ENCODE results near the gene ACAD9. TPM values are rescaled to one million over a fixed set of nuclear protein-coding genes. Genes with fewer than 3 reads are reported as not detected.
"Not testable (repeated sequence)": the region's sequence is repeated elsewhere in the genome, so short reads cannot be mapped to it uniquely, and the experiment has no call there.

The ACAD9 gene
- total and polyA plus RNA-seq, 12 donors, result 20.8 to 45.9 (median 37.2) TPM

GRCh38 chr3:128861491-128861890 lies 17.9 kb upstream of the ACAD9 start:
- Histone ChIP-seq H3K4me3 (no peak overlapping the region), H3K4me1 (peaks cover 0 to 18% (median 12%) of the 10 kb centered on the region in 9 donors), H3K27ac (no peak overlapping the region), H3K27me3 (no peaks in the 10 kb centered on the region), H3K9me3 (peaks cover 0 to 42% (median 25%) of the 10 kb centered on the region in 11 donors), H3K36me3 (no peaks in the 10 kb centered on the region)
- DNase-seq (no peak), ATAC-seq (no peak)
- intact Hi-C loops (cut with DNase I), result no loop called here
- TF ChIP-seq CTCF (IDR thresholded peaks at IDR 0.05), result no peak
- WGBS, 2 donors, result 87 to 89% methylated on average over 6 of the region's 6 CpGs

GRCh38 chr3:128863560-128863959 lies 15.9 kb upstream of the ACAD9 start:
- Histone ChIP-seq H3K4me3 (no peak overlapping the region), H3K27ac (no peak overlapping the region), H3K4me1 (peaks cover 0 to 18% (median 12%) of the 10 kb centered on the region in 9 donors), H3K9me3 (peaks cover 0 to 31% (median 17%) of the 10 kb centered on the region in 11 donors), H3K36me3 (no peaks in the 10 kb centered on the region), H3K27me3 (no peaks in the 10 kb centered on the region)
- 64 to 73% methylated on average over 3 of the region's 3 CpGs for WGBS, 2 donors
- DNase-seq (no peak), ATAC-seq (no peak)
- peak in 5 of 9 donors; percentile 17 to 34 (median 23) for TF ChIP-seq CTCF (IDR thresholded peaks at IDR 0.05)
- intact Hi-C loops (cut with DNase I), result no loop called here

GRCh38 chr3:128864351-128864811 lies 15.0 kb upstream of the ACAD9 start:
- Histone ChIP-seq H3K9me3 (peaks cover 0 to 23% (median 10%) of the 10 kb centered on the region in 11 donors), H3K36me3 (no peaks in the 10 kb centered on the region), H3K27me3 (no peaks in the 10 kb centered on the region), H3K4me3 (no peak overlapping the region), H3K4me1 (peaks cover 0 to 18% (median 12%) of the 10 kb centered on the region in 9 donors), H3K27ac (peak overlapping the region in 4 of 10 donors; percentile 15 to 41 (median 20))
- intact Hi-C loops (cut with DNase I), result no loop called here
- WGBS, 2 donors, result 48 to 58% methylated on average over 11 of the region's 11 CpGs
- no peak for TF ChIP-seq CTCF (IDR thresholded peaks at IDR 0.05)
- ATAC-seq (peak in 7 of 8 donors; percentile 37 to 57 (median 50)), DNase-seq (no peak)

GRCh38 chr3:128864849-128865804 lies 14.3 kb upstream of the ACAD9 start:
- peak in 7 of 8 donors; percentile 44 to 57 (median 48) for ATAC-seq
- intact Hi-C loops (cut with DNase I); H3K27me3 ChIP-seq; H3K36me3 ChIP-seq; H3K4me3 ChIP-seq: not testable (repeated sequence)
- DNase-seq, result peak; percentile 28 to 52
- WGBS, 2 donors, result 44 to 48% methylated on average over 20 to 21 of the region's 25 CpGs
- H3K27ac ChIP-seq, result peak overlapping the region in 3 of 10 donors; percentile 15 to 41 (median 23)
- H3K9me3 ChIP-seq, result peaks cover 0 to 15% (median 2%) of the 10 kb centered on the region in 11 donors
- peaks cover 0 to 18% (median 12%) of the 10 kb centered on the region in 9 donors for H3K4me1 ChIP-seq
